Measurements from ENCODE around the gene ENDOG. TPM values are rescaled to one million over a fixed set of nuclear protein-coding genes. Genes with fewer than 3 reads are reported as not detected.

Gene ENDOG
- total RNA-seq: 79.5 and 82.5 TPM in 2 replicates

GRCh38 chr9:128818099-128818838, at the start of gene ENDOG:
ENDOG (plus strand) TSS chr9:128818500; CDS start chr9:128818685, 185 bp downstream.

GRCh38 chr9:128771745-128772519, 46.4 kb upstream of the ENDOG start, which contains the start of gene ZER1:
ZER1 (minus strand) TSS chr9:128771927; CDS start chr9:128755565, 16,362 bp downstream.

DNA sequence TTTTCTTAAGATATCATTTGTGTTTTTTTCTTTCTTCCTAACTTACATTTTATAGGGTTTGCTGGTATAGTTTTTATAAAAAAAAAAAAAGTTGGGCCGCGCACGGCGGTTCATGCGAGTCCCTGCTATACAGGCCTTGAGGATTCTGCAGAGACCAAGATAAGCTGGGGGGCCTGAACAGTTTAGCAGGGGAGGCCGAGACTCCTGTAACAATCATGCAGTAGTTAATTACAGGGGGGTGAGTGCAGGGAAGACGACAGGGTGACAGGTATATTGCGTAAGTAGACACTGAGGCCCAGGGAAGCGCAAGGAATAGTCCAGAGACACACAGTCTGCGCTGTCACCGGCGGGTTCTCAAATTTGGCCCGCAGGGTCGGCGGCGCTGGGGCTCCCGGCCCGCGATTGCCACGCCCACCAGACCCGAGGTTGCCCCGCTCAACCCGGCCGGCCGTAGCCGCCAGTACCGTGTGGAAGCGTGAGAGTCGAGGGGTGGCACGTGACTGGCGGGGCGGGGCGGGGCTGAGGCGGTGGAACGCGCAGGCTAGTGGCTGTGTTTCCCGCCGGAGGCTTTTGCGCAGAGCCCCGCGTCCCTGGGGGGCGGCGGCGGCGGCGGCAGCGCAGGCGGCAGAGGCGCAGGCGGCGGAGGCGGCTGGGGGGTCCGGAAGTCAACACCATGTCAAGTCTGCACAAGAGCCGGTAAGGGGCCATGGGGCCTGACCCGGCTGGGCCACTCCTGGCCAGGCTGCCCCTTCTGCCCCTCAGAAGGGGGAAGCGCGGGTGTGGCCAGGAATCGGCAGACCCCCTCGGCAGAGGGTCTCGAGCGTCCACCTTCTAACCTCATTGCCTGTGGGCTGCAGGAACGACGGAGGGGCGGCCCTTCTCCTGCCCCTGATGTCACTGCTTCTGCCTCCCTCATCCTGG, 31.4 kb upstream of the ENDOG start, which contains the start of gene TBC1D13:
TSS of gene TBC1D13 (plus strand) at position 573 of the 921 bp plus-strand sequence. CDS start at position 674, 101 bp downstream.

GRCh38 chr9:128829477-128830251, 11.4 kb downstream of the ENDOG start, which contains the start of gene SPOUT1:
SPOUT1 (minus strand) TSS chr9:128829794; CDS start chr9:128829780, 14 bp downstream.

Other genes with a start within 250 kb of the ENDOG start
- gene DYNC2I2, start 161.7 kb upstream of the ENDOG start, total RNA-seq: 41.7 and 43.1 TPM in 2 replicates
- 528 and 661 TPM in 2 replicates for gene SET, start 129.3 kb upstream of the ENDOG start, total RNA-seq
- 1.7 and 2.1 TPM in 2 replicates for gene PKN3, start 116.0 kb upstream of the ENDOG start, total RNA-seq
- 44.3 and 58.0 TPM in 2 replicates for gene ZDHHC12, start 94.4 kb upstream of the ENDOG start, total RNA-seq
- 15.8 and 23.4 TPM in 2 replicates for gene ZER1, start 46.6 kb upstream of the ENDOG start, total RNA-seq
- 5.5 and 10.7 TPM in 2 replicates for gene TBC1D13, start 31.2 kb upstream of the ENDOG start, total RNA-seq
- gene SPOUT1, start 11.3 kb downstream of the ENDOG start, total RNA-seq: 12.3 and 22.8 TPM in 2 replicates
- 12.5 and 24.1 TPM in 2 replicates for gene KYAT1, start 63.5 kb downstream of the ENDOG start, total RNA-seq
- 254 and 316 TPM in 2 replicates for gene LRRC8A, start 63.6 kb downstream of the ENDOG start, total RNA-seq
- gene PHYHD1, start 102.5 kb downstream of the ENDOG start, total RNA-seq: 1.1 and 13.3 TPM in 2 replicates
- gene DOLK, start 129.1 kb downstream of the ENDOG start, total RNA-seq: 21.1 and 21.7 TPM in 2 replicates
- 34.7 and 45.1 TPM in 2 replicates for gene NUP188, start 129.2 kb downstream of the ENDOG start, total RNA-seq
- gene SH3GLB2, start 209.8 kb downstream of the ENDOG start, total RNA-seq: 46.0 and 60.0 TPM in 2 replicates
- gene MIGA2, start 218.1 kb downstream of the ENDOG start, total RNA-seq: 18.8 and 21.2 TPM in 2 replicates